ENCODE measurements around the gene VTN.

GRCh38 chr17:28366605-28367004 lies 3.5 kb downstream of the VTN start:
- TF ChIP-seq CTCF (IDR thresholded peaks at IDR 0.05): no peak
- no peak for TF ChIP-seq EP300 (IDR thresholded peaks at IDR 0.05)
- TF ChIP-seq POLR2A (IDR thresholded peaks at IDR 0.05): no peak
- no peak for TF ChIP-seq POLR2AphosphoS5 (IDR thresholded peaks at IDR 0.05)

Data from stomach (tissue), 4 donors.